Subcutaneous adipose tissue (tissue), 4 donors: ENCODE results near the gene NPW. TPM values are rescaled to one million over a fixed set of nuclear protein-coding genes. Genes with fewer than 3 reads are reported as not detected.

Experiments used
- CTCF ChIP-seq: fragments of 450-650 bp; IDR thresholded peaks from one replicate; pipeline ENCODE4 v1.5.1; 2016; ENCODE audit warnings: low read depth, mild to moderate bottlenecking, control low read depth, antibody characterized with exemption, moderate library complexity
- total RNA-seq, 4 donors: library from RNA; depleted of rRNA; stranded (reverse); fragments of >200 nt; gene quantifications; one replicate each; pipeline ENCODE4 v1.1.0, GENCODE V29; 2016

The NPW gene
- total RNA-seq, 4 donors from 2014 or later = not detected

- TF ChIP-seq CTCF = no peak
These were observed 43.4 kb upstream of the NPW start for GRCh38 chr16:1976216-1976520.

GRCh38 chr16:1976951-1977874, 42.4 kb upstream of the NPW start:
- no peak for TF ChIP-seq CTCF

- no peak for TF ChIP-seq CTCF
These were observed 41.7 kb upstream of the NPW start for GRCh38 chr16:1977875-1978268.

- TF ChIP-seq CTCF = no peak
These were observed 41.0 kb upstream of the NPW start for GRCh38 chr16:1978476-1979120.

- TF ChIP-seq CTCF = no peak
These were observed 40.1 kb upstream of the NPW start for GRCh38 chr16:1979271-1980029.

GRCh38 chr16:1980030-1980769, 39.4 kb upstream of the NPW start:
- TF ChIP-seq CTCF = no peak
